GM19328 (cell line): ENCODE data around the gene CUL1.

Experiments used
- ATAC-seq: cut with Tn5 transposase; IDR thresholded peaks from one replicate; pipeline ENCODE4 v1.9.1; 2021; ENCODE audit warnings: mild to moderate bottlenecking, moderate library complexity; ENCODE audit not compliant: unreplicated experiment

Gene CUL1

DNA sequence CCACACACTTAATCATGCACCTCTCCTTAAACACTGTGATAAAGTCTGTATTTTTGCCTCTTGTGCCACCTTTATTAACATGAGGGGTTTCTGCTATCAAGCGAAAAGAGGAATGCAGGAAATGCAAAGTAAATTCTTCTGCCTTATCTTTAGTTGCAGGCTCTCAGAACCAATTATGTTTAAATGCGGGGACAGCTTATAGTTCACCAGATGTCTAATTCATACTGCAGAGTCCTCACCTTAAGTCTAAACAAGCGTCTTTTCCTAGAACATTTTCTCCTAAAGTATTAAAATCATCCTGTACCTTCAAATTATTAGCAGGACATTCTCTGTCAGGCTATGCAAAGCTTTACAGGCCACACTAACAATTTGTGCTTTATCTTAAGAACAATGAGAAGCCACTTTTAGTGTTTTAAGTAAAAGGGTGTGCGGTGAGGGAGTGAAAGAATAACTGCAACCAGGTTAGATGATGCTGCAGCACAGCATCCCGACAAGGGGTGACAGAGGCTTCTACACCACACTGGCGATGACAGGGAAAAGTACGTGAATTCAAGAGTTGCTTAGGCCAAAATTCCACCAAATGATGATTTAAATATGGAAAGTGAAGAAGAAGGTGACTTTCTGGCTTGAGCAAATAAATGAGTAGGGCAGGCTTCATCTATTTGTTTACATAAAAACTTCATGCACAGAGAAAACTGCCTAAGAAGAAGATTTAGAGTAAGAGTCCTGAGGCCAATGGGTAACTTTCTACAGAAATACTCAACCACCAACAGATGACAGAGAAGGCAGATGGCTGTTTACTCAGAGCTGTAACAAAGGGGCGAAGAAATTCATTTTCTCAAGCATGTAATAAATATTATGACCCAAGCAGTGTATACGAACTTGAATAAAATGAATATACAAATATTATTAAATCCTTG, 149.4 kb downstream of the CUL1 start:
- ATAC-seq: no peak

DNA sequence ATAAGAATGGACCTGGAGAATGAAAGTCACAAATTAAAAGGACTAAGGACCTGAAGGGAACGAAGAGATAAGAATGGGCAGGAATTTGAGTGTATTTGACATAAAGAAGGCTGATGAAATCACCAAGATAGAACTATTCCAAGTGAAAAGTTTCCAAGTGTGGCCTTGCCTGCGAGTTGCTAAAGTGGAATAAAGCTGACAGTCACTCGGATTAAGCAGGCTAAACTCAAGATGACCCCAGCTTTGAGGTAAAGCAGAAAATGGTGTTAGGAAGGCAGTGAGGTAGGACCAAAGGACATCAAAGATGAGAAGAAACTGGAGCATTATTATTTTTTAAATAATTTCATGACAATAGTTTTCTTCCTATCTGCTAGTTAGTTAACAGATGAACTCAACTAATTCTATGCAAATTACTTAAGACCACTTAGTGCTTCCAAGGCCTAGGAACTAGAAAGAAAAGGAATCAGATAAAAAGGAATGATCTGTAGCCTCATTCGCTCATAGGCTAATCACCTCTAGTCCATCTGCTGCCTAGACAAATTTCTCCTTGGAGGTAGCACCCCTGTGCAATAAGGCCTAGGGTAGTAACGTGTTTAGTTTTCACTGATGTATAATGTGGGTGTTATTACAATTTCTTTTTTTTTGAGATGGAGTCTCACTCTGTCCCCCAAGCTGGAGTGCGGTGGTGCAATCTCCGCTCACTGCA, 150.8 kb downstream of the CUL1 start:
- ATAC-seq: no peak

DNA sequence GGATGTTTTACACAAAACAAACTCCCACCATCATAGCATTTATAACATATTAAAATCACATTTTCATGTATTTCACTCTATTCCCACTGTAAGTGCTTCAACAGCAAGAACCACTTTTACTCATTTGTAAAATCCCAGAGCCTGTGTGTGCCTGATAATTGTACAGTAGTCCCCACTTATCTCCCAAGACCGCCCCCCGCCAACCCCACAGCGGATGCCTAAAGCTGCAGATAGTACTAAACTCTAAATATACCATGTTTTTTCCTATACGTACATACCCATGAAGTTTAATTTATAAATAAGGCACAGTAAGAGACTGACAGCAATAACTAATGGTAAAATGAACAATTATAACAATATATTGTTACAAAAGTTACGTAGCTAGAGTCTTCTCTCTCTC, 151.9 kb downstream of the CUL1 start:
- ATAC-seq: no peak
